Umbilical cord (tissue), 2 donors: ENCODE measurements around the gene CCDC82. TPM values are rescaled to one million over a fixed set of nuclear protein-coding genes. Genes with fewer than 3 reads are reported as not detected.
"Not testable (repeated sequence)": the region's sequence is repeated elsewhere in the genome, so short reads cannot be mapped to it uniquely, and the experiment has no call there.

Experiments used
- DNase-seq: peaks from one replicate; pipeline ENCODE4 v3.0.0-alpha.2; 2015; ENCODE audit warnings: low spot score
- total RNA-seq: library from RNA; depleted of rRNA; stranded (reverse); fragments of >200 nt; gene quantifications from one replicate; pipeline ENCODE4 v1.2.3, GENCODE V29; 2014; ENCODE audit warnings: low replicate concordance; ENCODE audit not compliant: insufficient read depth

CCDC82 gene
- 73.7 TPM for total RNA-seq

DNA sequence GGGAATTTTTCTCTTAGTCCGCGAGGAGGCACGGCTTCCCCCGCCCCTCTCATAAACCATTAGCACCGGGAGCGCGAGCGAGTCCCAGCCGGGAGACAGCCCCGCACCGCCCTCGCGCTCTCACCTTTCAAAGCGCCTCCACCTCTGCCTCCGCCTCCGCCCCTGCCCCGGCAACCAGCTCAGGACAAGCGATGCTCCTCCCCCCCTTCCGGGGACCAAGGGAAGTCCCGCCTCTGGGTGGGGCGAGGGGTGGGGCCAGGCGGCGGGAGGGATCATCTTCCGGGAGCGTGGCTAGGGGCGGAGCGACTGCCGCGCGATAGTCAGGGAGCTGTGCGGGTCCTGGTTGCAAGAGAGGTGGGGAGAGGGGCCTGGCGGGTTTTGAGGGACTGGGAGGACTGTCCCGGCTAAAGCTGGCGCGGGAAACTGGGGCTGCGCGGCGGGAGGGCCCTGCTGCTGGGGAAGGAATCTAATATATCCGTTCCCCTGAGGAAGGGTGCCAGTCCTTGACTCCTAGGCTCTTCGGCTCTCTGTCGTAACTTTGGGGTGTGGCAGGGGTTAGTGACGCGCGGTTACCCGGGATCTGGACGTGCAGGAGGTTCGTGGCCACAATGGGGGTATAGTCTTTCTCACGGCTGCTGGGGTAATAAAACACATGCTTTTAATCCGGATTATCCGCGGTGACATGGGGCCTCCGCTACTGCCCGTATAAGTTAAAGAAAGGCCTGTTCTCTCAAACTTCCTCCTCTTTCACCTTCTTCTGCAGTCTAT lies at the start of gene CCDC82, which contains the start of gene JRKL:
CCDC82 (minus strand) TSS at position 193 of the 768 bp plus-strand sequence. CDS start 5,165 bp downstream, outside the sequence.
JRKL (plus strand) TSS at position 294 of the 768 bp plus-strand sequence. CDS start 637 bp downstream, outside the sequence.
- DNase-seq = peak; percentile 98

DNA sequence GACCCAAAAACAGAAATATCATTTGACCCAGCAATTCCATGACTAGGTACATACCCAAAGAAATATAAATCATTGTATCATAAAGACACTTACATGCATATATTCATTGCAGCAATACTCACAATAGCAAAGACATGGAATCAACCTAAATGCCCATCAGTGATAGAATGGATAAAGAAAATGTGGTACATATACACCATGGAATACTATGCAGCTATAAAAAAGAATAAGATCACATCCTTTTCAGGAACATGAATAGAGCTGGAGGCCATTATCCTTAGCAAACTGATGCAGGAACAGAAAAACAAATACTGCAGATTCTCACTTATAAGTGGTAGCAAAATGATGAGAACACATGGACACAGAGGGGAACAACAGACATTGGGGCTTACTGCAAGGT lies 42.9 kb upstream of the CCDC82 start:
- not testable (repeated sequence) for DNase-seq

DNA sequence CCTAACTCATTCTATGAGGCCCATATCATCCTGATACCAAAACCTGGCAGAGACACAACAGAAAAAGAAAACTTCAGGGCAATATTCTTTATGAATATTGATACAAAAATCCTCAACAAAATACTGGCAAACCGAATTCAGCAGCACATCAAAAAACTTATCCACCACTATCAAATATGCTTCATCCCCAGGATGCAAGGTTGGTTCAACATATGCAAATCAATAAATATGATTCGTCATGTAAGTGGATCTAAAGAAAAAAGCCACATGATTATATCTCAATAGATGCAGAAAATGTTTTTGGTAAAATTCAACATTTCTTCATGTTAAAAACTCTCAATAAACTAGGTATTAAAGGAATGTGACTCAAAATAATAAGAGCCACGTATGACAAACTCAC lies 41.0 kb upstream of the CCDC82 start:
- no peak for DNase-seq

DNA sequence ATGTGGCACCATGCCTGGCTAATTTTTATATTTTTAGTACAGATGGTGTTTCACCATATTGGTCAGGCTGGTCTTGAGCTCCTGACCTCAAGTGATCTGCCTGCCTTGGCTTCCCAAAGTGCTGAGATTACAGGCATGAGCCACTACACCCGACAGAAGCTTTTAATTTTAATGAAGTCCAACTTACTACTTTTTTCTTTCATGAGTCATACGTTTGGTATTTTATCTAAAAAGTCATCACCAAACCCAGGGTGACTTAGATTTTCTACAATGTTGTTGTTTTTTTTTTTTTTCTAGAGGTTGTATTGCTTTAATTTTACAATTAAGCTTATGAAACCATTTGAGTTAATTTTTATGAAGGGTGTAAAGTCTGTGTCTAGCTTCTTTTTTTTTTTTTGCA lies 35.0 kb upstream of the CCDC82 start:
- no peak for DNase-seq

DNA sequence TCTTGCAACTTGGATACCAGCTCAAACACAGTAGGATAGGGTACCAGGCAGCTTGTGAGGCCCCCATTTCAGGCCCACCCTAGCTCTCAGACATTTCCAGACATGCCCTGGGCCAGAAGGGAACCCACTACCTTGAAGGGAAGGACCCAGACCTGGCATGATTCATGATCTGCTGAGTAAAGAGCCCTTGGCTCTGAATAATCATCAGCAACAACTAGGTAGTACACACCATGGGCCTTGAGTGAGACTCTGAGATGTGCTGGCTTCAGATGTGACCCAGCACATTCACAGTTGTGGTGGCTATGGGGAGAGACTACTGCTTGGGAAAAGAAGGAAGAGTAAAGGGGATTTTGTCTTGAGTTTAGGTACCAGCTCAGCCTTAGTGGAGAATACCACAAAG lies 23.7 kb upstream of the CCDC82 start:
- DNase-seq = no peak

DNA sequence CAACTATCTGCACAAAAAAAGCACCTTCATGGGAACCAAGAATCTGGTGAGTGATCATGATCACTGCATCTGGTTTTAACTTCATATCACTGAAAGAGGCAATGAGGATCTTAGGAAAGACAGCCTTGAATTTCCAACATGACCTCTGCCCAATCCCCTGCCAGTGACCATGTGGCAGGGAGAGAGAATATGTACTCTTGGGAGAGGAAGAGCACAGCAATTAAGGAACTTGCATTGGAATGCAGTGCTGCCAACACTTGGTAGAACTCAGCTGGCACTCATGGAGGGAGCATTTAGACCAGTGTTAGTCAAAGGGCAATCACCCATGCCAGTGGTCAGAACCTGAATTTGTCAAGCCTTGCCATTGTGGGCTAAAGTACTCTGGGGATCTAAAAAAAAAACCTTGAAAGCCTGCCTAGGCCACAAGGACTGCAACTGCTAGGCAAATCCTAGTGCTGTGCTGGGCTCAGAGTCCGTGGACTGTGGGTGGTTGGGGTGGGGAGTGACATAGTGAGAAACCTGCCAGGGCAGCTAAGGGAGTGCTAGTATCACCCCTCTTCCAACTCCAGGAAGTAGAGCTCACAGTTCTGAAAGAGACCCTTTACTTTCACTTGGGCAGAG lies 23.2 kb upstream of the CCDC82 start:
- DNase-seq = no peak

DNA sequence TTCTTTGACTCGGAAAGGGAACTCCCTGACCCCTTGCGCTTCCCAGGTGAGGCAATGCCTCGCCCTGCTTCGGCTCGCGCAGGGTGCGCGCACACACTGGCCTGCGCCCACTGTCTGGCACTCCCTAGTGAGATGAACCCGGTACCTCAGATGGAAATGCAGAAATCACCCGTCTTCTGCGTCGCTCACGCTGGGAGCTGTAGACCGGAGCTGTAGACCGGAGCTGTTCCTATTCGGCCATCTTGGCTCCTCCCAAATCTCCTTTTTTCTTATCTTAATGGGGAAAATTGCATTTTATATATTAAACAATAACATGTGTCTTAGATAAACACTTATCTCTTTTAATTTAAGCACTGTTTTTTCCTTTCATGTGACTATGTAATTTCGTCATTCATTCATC lies 21.7 kb upstream of the CCDC82 start:
- DNase-seq = not testable (repeated sequence)

DNA sequence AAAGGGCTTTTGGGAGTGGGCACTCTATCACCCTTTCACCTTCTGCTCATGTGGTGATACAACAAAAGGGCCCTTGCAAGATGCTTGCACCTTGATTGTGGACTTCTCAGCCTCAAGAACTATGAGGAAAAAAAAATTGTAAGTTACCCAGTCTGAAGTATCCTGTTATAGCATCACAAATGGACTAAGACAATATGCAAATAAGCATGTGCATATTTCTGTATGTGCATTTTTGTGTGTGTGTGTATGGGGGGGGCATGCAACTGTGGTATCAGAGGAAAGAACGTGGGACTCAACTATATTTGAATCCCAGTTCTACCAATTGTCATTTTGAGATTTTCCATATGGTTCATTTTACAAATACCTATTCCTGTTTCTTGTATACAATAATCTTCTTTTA lies 11.0 kb upstream of the CCDC82 start:
- DNase-seq = no peak

DNA sequence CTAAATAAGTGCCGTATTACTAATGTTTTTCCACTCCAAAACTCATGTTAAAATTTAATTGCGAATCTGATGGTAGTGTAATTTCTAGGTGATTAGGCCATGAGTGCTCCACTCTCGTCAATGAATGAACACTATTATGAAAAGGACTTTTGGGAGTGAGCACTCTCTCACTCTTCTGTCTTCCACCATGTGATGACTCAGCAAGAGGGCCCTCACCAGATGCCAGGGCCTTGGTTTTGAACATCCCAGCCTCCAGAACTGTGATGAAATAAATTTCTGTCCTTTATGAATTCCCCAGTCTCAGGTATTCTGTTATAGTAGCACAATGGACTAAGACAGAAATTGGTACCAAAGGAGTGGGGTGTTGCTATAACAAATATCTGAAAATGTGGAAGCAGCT lies 8.2 kb upstream of the CCDC82 start:
- DNase-seq = no peak

DNA sequence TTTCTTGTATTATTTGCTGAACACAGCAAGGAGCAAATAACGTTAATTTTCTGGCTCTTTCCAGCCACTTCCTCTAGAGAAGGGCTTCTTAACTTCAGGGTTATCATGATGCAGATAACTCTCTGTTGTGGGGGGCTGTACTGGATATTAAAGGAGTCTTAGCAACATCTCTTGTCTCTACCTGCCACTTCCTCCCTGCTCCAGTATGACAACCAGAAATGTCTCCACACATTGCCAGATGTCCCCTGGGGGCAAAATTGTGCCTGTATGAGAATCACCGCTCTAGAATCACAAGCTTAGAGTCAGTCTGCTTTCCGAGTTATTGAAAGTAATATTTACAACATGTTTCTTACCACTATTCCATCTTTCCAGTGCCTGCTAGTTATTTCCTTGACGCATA lies 6.9 kb upstream of the CCDC82 start:
- DNase-seq = peak; percentile 21

DNA sequence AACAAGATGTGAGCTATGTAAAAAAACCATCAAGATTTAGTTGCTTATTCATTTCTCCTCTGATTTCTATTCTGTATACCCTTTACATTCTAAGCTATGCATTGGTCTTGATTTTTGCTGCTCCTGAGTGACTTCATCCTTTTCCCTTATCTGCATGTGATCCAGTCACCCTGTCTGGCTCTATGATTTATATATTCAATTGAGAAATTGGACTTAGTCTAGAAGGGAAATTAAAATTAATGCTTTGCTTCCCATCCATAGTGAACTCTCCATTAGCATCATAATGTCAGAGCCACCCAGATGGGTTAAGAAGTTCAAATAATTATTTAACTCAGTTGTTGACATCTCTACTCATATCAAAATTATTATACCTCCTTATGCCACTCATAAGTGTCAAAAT lies 5.1 kb upstream of the CCDC82 start:
- no peak for DNase-seq

DNA sequence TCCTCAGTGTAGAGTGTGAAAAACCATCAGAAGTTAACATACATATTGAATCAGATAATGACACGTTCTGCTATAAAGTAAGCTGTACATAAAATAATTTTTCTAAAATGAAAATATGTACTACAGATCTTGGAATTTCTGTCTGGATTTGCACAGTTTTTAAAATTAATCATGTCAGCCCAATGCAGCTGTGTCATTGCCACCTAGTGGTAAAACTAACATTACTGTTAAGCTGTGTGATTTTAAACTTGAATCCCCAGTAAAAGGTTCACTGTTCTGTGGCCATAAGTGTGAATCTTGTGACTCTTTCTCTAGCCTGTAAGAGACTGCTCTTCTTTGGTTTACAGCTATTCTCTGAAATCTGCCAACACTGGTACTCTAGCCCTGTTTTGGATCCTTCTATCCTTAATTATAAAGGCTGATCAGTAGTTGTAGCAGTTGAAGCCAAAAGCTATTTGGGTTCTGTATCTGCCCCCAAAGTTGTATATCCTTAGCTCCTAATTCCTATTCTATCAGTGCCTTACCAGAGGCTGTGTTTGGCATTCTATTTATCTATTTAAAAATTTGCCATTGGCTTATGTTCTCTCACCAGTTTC lies 4.1 kb upstream of the CCDC82 start:
- peak; percentile 41 for DNase-seq

DNA sequence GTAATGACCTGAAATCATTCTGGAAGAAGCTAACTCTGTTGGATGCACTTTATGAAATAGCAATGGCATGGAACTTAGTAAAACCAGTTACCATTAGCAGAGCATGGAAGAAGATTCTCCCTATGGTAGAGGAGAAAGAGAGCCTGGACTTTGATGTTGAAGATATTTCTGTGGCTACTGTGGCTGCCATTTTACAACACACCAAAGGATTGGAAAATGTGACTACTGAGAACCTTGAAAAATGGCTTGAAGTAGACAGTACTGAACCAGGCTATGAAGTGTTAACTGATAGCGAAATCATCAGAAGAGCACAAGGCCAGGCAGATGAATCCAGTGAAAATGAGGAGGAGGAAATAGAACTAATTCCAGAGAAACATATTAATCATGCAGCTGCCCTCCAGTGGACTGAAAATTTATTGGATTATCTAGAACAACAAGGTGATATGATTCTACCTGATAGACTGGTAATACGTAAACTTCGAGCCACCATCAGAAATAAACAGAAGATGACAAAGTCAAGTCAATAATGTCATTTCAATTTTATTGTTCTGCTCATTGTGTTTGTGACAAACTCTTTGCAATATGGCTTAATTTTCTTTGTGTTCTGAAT lies 2.1 kb upstream of the CCDC82 start:
- no peak for DNase-seq

DNA sequence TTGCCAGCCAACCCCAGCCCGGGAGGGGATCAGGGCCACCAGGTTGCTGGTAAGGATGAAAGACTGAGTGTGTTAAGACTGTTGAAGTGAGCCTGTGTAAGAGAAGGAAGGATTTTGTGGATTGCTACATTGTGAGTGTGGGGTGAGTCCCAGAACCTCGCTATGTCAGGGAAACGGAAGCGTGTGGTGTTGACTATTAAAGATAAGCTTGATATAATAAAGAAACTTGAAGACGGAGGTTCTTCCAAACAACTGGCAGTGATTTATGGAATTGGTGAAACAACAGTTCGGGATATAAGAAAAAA lies 728 bp upstream of the CCDC82 start:
- DNase-seq = no peak

DNA sequence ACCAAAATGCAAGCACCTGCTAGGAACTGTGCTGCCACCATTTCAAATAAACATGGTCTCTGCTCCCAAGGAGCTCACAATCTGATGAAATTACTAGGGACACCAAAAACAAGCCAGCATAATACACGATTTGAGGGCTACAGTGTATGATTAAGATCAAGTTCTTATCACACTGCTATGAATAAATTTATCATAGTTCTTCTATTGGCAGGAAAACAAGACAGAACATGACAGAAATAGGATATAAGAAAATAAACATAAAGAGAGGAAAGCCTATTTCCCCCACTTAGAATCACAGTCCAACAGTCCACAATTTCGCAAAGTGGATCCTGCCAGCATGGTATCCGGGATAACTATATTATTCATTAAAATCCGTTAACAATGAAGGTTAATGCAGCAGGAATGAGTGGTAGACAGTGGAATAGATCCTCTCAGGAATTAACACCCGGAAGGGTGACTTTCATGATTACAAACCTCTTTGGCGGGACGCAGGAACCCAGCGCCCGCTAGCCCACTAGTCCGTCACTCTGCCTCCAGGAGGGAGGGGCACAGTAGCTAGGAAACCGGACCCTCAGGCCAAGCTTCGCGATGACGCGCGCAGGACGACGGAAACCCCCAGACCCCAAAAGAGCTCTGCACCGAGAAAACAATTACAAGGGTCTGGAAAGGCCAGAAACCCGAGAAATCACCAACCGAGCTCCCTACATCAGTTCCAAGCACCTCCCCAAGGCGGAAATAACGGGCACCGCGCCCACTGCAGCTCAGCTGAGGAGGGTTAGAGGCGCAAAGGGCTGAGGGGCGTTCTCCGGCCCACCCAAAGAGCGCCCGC lies 607 bp downstream of the CCDC82 start:
- DNase-seq = no peak

DNA sequence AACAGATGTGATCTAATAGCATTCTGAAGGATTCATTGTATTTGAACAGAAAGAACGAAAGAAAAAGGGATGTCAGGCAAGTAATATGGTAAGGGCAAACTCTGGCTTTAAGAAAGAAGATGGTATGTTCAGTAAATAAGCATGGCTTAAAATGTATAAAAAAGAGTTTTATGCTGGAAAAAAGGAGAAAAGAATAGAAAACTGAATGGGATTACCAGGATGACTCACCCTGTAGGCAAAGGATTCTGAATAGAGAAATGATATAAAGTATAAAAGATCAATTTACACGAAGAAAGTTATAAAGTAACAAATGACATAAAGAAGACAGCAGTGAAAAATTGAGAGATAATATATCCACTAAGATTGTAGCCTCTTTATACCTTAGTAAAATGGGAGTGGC lies 4.5 kb downstream of the CCDC82 start:
- no peak for DNase-seq

DNA sequence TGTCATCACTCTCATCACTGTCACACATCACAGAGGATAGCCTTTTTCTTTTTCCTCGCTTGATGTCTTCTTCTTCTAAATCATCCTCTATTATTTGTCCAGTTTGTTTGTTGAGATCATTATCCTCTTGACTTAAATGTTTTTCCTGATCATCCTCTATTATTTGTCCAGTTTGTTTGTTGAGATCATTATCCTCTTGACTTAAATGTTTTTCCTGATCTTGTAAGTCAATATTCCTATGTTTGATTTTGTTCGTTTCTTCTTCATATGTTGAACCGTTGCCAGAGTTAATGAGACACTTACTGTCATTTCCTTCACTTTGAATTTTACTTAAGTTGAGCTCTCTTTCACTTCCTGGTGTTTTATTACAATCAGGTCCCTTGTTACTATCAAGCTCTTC lies 5.6 kb downstream of the CCDC82 start:
- DNase-seq = no peak

DNA sequence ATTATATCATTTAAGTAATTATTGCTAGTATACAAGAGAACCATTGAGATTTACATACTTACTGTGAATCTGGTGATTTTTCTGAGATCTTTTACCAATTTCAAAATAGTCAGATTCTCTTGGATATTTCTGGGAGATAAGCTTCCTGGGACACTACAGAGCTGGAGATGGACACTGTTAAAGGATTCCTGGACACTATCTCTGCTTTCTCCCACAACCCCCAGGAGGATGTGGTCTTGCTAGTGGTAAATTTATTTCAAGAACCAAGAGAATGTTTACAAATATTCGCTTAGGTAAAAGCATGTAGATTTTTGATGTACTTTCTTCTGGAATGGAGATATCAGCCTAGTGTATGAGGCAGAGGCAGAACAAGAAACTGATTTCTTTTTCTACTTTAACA lies 12.9 kb downstream of the CCDC82 start:
- no peak for DNase-seq

DNA sequence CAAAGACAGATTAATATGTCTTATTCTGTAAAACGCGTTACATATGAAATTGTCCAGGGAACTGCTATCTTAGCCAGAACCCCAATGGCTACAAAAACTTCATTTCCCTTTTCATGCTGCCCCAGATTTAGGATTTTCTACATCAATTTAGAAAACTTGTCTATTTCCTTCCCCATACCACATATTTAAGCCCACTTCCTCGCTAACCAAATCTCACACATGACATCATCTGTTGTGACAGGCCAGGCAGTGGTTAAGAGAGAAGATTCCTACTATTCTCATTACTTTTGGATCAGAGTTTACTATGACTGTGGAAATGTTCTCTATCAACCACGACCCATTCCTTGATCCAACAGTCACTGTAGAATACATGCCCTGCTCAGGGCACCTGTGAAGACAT lies 15.9 kb downstream of the CCDC82 start:
- no peak for DNase-seq

DNA sequence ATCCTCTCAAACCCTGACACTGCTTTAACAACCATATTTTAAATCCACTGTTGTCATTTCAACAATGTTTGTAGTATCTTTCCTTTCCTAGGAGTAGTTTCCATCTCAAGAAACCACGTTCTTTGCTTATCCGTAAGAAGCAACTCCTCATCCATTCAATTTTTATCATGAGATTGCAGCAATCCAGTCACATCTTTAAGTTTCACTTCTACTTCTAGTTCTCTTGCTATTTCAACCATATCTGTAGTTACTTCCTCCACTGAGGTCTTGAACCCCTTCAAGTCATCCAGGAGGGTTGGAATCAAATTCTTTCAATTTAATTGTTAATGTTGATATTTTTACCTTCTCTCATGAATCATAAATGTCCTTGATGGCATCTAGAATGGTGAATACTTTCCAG lies 22.4 kb downstream of the CCDC82 start:
- DNase-seq = no peak

DNA sequence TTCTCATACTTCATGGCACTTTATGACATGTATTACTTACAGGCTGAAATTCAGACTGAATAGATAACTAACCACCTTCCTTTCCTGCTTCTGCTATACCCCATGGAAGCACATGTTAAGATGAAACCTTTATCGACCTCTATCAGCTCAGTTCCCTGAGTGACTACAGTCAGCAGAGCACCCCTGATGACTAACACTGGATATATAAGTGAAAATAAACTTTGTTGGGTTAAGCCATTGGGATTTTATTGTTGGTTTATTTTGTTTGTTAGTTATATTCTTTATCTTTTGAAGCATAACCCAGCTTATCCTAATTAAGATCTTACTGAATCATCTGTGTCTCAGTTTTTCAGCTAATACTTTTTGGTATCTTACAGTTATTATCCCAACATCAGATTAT lies 23.7 kb downstream of the CCDC82 start:
- DNase-seq = no peak

DNA sequence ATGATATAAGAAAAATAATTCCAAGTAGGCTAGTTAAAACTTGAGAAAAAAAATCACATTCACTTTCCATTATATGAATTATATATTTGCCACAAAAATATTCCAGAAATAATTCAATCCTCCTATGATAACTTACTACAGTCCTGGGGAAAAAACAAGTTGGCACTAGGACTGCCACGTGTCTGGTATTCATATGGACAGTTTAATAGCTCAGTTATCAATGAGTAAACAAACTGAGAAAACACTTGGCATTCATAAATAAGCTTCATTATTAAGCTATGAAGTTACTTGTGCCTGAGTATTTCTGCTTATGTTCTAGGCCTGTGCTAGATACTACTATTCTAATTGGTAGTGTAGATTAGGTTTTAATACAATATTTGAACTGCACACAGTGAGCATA lies 24.2 kb downstream of the CCDC82 start:
- DNase-seq = no peak
